Skeletal muscle cell (primary cell): ENCODE results near the gene OTOP2.

Experiments used
- DNase-seq: peaks from one replicate; pipeline ENCODE4 v3.0.0-alpha.2; 2010; ENCODE audit warnings: low read depth
- H3K4me3 ChIP-seq: 2 replicates; pipeline ENCODE4 v1.5.1; 2011; ENCODE audit warnings: low read depth, mild to moderate bottlenecking, control low read depth, low read length, moderate library complexity

OTOP2 gene, protein sequence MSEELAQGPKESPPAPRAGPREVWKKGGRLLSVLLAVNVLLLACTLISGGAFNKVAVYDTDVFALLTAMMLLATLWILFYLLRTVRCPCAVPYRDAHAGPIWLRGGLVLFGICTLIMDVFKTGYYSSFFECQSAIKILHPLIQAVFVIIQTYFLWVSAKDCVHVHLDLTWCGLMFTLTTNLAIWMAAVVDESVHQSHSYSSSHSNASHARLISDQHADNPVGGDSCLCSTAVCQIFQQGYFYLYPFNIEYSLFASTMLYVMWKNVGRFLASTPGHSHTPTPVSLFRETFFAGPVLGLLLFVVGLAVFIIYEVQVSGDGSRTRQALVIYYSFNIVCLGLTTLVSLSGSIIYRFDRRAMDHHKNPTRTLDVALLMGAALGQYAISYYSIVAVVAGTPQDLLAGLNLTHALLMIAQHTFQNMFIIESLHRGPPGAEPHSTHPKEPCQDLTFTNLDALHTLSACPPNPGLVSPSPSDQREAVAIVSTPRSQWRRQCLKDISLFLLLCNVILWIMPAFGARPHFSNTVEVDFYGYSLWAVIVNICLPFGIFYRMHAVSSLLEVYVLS

DNA sequence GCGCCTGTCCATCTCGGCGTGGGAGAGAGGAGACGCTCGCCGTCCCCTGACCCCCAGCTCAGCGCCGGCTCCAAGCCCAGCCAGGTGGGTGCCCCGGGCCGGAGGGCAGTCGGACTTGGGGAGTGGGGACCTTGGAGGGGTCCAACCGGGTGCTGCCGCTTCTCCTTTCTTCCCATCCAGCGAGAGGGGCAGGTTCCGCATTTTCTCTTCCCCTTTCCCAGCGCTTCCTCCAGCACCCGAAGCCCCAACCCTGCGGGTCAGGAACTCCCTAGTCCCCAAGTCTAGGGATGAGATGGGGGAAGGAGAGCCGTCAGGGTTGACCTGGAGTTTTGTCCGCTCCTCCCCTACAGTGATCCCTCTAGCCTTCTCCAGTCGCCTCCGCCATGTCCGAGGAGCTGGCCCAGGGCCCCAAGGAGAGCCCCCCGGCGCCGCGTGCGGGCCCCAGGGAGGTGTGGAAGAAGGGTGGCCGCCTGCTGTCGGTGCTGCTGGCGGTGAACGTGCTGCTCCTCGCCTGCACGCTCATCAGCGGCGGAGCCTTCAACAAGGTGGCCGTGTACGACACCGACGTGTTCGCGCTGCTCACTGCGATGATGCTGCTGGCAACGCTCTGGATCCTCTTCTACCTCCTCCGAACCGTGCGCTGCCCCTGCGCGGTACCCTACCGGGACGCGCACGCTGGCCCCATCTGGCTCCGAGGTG lies at the start of gene OTOP2:
Gene OTOP2, plus strand, starts transcription at position 24 of the 699 bp plus-strand sequence. Its CDS starts 360 bp downstream, at position 384.
- DNase-seq = no peak
- H3K4me3 ChIP-seq = peak within 1 kb of the TSS; percentile 27

DNA sequence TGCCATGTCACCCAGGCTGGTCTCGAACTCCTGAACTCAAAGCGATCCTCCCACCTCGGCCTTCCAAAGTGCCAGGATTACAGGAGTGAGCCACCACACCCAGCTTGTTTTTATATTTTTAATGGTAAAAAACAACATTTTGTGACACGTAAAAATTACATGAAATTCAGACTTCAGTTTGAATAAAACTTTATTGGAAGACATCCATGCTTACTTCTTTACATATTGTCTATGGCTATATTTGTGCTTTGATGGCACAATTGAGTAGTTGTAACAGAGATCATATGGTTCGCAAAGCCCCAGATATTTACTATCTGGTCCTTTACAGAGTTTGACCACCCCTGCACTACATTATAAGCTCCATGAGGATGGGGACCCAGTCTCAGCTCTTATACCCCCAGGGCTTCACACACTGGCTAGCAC lies 49.4 kb upstream of the OTOP2 start:
- DNase-seq = no peak
- H3K4me3 ChIP-seq = no peak overlapping the region

DNA sequence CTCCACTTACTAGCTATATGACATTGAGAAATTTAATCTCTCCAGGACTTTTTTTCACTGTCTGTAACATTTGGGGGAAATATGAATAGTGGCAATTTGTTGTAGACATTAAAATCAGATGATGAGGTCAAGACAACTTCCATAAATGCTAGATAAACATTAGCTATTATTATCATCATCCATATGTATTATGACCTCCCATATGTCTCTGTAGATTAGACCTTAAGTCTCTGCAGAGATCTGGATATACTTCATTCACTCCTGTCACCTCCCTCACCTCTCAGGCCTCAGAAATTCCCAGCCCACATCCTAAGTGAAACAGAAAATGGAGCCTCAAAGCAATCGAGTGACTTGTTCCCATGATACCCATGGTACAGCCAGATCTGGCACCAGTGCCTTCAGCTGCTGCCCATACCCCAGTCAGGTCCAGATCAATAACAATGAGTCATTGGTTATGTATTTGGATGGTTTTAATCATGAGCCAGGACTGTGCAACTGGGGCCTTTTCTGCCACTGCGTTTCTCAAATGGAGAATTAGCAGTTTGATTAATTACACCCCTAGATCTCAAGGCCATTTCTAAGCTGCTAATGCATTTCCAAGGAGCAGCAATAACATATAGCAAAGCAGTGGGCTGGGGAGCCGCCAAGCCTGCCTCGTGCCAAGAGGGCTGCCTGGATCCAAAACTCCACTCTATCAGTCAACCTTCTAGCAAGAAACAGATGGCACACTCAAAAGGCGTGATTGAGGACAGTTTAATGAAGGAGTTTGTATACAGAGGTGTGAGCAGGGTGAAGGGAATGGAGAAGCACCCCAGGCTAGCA lies 48.7 kb upstream of the OTOP2 start:
- no peak overlapping the region for H3K4me3 ChIP-seq
- DNase-seq = no peak

DNA sequence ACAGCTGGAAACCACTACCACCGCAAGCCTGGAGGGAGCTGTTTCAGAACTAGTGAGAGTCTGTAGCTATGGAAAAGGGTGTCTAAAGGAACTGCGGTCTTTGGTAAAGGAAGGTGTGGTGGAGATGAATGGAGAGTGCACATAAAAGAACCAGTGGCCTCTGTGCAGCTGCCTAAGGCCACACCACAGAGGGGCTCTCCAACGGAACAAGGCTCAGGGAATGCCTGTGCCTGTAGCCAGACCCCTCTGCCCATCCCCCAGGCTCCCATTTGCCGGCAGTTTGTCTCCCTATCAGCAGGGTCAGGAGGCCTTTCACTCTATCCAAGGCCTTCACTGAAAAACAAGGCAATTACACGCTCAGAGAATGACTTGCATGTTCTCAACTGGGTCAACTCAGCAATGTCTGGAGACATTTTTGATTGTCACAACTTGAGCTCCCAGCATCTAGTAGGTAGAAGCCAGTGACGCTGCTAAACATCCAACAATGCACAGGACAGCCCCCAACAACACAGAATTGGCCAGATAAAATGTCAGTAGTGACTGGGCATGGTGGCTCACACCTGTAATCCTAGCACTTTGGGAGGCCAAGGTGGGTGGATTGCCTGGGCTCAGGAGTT lies 48.0 kb upstream of the OTOP2 start:
- no peak overlapping the region for H3K4me3 ChIP-seq
- DNase-seq = no peak

DNA sequence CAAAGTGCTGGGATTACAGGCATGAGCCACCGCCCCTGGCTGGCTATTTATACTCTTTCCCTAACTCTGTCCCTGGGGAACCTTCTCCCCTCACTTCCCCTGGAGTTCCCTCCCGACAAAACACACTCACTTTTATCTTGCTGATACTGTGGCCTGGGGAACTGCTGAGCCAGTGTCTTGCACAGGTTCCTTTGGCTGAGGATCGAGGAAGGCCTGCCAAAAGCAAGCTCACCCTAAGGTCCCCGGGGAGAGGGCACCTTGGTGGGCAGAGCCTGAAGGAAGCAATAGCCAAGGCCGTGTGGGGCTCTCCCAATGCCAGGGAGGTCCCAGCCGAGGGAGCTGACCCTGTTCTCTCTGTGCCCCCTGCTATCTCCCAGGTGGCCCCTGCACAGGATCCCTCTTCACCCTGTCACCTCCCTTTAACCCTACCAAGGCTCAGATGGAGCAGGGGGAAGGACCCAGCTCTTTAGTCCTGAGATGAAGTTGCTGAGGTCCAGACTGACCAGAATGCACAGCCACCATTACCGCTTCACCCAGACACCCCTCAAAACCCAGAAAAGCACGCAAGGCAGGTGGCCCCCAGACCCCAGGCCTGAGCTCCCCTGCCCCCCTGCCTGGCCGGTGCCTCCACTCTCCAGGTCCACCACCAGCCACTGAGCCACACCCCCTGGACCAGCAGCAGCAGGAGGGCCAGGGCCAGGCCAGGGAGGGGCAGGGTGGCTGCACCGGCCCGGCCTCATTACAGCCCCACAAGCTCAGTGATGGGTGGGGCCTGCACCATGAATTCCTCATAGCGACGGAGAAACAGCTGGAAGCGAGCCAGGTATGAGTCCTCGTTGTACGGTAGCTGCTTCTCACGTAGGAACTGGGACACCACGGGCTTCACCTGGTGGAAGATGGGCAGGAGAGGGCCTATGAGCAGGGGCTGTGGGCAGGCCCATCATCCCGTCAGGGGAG lies 46.2 kb upstream of the OTOP2 start:
- H3K4me3 ChIP-seq = no peak overlapping the region
- no peak for DNase-seq

DNA sequence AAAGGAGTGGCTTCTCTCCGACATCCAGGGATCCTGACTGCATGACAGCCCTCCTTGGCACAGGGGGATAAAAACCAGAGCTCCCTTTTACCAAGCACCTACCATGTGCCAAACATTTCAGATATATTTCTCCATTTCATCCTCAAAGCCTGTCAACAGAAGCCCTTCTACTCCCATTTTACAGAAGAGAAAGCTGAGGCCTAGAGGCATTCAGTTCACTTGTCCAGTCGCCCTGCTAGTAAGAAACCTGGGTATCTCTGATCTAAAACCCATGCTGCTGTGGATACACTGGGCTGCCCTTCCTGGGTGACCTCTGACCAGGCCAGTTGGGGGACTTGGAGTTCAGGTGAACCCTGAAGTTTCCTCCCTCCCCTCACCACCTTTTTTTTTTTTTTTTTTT lies 45.4 kb upstream of the OTOP2 start:
- H3K4me3 ChIP-seq = no peak overlapping the region

DNA sequence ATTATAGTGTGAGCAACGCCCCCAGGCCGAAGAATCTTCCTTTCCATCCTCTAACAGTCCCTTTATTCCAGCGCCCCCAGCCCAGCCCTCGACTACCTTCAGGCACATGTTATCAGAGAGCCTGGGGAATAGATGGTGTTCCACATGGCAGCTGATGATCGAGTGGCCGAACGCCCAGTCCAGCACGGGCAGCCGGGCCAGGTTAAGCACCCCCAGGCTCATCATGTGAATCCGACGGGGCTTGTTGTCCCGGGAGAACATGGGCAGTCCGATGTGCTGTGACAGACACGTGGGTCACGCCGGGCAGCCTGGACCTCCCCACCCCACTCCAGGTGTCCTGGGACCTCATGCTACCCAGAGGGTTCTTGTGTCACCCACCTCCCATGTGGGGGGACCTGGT lies 44.8 kb upstream of the OTOP2 start:
- no peak for DNase-seq
- no peak overlapping the region for H3K4me3 ChIP-seq

More for the DNA sequence above, 45.4 kb upstream of the OTOP2 start:
- DNase-seq = no peak

DNA sequence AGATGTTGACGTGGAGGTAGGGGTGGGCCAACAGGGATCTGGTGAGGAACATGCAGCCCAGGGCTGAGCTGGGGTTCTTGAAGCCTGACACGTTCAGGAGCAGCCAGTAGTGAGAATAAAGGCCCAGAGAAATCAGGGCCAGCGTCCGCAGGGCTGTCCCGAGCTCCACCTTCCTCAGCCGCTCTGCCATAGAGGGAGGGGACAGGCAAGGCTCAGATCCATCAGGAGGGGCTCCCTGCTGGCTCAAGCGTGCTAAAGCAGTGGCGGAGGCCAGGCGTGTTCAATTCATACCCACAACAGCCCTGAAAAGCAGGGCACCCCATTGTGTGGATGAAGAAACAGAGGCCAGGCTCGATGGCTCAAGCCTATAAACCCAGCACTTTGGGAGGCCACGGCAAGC lies 43.0 kb upstream of the OTOP2 start:
- H3K4me3 ChIP-seq = no peak overlapping the region
- no peak for DNase-seq

DNA sequence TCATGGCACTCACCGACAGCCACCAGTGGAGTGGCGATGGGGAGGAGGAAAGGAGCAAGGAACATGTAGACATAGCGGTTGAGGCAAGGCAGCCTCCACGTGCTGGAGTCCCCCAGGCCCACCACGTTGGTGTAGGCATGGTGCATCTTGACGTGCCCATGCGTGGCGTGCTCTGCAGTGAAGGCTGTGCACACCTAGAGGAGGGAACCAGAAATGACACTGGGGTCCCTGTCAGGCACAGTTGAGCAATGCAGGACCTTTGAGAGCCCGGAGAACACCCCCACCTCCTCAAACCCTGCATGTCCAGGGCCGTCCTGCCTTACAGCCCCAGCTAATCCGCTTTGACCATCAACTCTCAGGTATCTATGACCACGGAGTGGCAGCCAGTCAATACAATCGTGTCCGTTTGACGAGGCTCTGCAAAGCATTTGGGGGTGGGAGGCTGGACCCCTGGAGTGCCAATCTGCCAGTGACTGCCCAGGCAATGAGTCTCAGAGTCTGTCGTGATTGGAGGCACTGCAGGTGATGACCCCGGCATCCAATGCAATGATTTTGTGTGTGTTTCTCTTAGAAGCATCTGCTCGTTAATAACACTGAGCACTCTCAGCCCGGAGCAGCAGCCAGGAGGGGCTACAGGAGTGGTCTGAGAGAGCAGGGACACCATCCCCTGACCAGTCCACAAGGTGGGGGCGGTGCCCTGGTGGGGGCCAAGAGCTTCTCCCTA lies 41.4 kb upstream of the OTOP2 start:
- DNase-seq = no peak

DNA sequence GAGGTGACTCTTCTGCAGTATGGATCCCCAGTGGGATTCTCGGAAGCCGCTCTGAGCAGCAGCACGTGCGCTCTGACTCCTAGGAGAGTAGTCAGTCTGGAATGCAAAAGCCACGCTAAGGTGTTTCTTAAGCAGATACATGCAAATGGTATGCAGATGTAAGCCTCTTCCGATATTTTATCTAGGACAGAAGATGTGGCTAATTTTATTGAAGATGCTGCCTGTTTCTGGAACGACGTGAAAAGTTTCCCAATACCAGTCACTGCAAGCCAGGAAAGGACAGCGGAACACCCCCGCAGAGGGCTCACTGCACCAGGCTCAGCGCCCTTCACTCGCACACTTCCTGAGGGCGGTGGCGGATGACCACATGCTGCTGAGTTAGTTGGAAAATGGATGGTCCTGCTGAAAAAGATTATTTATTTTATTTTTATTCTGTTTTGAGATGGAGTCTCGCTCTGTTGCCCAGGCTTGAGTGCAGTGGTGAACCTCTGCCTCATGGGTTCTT lies 40.8 kb upstream of the OTOP2 start:
- no peak for DNase-seq

More for the DNA sequence above, 41.4 kb upstream of the OTOP2 start:
- no peak overlapping the region for H3K4me3 ChIP-seq

DNA sequence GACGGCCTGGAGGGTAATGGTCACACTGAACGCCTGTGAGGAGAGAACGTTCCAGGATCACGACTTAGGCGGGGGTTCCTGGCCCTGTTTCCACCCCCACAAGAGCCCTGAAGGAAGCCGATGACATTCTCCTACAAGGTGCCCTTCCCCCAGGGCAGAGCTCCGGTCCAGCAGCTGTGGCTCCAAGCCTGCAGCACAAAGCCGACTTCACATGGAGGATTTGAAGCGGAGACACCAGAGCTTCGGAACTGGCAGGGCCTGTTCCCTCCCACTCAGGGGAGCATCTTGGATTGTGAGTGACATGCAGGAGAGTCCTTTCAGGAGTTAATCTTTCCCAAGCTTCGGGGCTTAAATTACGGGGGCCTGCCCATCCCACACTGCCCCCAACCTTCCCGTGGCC lies 35.6 kb upstream of the OTOP2 start:
- H3K4me3 ChIP-seq = no peak overlapping the region
- no peak for DNase-seq

More for the DNA sequence above, 40.8 kb upstream of the OTOP2 start:
- no peak overlapping the region for H3K4me3 ChIP-seq

DNA sequence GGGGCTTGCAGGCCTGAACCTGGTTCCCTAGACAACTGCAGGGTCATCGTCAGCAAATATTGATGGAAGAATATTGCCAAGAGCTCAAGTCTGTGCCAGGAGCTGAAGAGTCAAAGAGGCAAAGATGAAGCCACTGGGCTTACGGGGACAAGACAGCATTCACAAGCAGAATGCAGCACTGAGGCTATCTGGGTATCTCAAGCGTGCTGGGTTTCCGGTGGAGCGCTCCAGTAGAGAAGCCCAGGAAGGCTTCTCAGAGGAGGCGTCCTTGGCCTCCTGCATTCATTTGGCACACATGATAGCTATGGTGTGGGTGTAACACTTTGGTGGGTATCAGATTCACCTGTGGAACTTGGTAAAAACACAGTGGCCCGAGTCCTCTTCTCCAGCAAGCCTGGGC lies 33.5 kb upstream of the OTOP2 start:
- H3K4me3 ChIP-seq = no peak overlapping the region
- no peak for DNase-seq

DNA sequence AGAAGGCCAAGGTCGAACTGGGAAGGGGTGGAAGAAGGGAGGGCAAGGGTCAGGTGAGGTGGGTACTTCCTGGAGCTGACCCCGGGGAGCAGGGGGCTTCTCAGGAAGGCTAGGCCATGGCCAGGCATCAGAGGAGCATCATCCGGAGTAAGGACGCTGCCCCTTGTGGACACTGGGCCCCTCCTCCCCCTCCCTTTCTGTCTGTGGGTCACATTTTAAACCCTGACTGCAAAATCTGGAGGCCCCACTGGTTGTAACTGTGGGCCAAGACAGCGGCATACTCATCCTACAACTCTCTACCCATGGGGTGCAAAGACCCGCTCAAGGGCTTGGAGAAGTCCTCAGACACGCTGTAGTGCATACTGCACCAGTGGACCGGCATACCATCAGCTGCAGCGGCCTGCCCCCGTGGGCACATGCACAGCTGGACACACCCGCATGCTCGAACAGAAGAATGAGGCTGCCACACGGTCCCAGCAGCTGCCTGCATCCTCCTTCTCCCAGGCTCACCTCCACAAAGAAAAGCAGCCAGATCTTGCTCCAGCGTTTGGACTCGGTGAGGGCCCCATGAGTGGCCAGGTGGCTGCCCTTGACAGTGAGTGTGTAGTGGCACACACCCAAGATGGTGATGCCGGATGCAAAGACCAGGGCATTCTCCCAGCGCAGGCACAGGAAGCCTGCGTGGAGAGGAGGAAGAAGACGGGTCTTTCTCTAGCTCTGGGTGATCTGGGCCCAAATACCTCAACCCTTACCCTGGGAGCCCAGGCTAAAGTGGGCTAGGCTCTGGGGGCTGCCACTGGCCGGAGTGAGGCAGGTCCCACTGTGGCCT lies 31.8 kb upstream of the OTOP2 start:
- DNase-seq = no peak
- no peak overlapping the region for H3K4me3 ChIP-seq

DNA sequence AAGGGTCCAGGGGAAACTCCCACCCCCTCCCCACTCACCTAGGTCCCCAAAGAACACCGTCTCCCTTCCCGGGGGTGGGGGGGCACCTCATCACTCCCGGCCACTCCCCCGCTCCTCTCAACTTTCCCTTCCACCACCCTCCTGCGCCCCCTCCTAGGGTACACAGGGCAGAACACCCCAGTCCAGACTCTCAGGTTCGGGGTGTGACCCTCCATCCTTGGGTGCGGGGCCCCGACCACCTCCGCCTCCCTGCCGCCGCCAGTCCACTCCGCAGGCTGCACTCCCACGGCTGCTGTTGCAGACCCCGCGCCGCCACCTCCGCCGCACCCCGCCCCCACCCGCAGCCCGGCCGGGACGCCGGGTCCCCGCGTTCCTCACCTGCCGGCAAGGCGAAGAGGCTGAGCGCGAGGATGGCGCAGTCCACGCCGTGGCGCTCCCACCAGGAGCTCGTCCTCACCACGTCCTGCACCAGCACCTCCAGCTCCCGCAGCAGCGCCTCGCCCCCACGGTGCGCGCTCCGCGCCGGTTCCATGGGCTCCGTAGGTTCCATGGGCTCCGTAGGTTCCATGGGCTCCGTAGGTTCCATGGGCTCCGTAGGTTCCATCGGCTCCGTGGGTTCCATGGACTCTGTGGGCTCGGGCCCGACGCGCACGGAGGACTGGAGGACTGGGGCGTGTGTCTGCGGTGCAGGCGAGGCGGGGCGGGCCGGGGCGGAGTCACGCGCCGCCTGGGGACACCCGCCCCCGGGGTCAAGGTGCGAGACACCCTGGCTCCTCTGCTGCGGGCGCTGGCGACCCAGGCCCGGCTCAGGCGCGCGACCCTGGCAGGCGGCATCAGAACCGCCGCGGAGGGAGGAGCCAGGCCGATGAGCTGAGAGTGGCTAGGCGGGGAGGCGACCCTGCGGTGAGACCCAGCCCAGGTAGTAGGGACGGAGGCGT lies 30.8 kb upstream of the OTOP2 start, which contains the start of gene FADS6:
Gene FADS6, minus strand, starts transcription at position 660 of the 938 bp plus-strand sequence. Its CDS starts 38 bp downstream, at position 622.
- DNase-seq = no peak
- peak within 1 kb of the TSS; percentile 7 for H3K4me3 ChIP-seq

DNA sequence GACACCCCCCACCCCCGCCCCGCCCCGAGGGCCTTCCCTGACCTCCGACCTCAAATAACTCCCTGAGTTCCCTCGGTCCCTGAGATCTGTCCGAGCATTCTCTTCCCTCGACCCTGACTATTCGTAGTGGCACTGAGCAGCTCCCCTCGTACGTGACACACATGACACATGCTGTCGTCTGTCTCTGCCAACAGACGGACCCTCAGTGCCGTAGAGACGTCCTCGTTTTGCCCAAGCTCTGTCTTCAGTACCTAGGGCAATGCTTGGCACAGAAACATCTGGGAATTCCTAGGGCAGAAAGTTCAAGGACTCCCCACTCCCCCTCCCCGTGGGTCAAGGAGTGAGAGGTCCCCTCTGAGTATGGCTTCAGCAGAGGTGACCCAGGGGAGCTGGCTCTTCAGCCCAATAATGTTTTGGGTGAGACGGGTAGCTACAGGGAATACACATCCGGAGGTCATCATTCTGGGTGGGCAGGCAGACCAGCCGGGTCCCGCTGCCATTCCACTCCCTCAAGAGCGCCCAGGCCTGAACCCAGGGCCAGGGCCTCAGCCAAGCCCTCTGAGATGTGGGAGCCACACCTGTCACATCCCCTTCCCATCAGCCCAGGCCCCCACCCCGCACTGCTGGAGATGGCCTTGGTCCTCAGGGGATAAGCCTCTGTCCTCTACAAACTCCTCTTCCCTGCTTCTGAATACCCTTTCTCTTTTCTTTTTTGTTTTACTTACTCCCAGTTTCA lies 30.0 kb upstream of the OTOP2 start:
- DNase-seq = no peak
- no peak overlapping the region for H3K4me3 ChIP-seq
